NB4 (cell line): ENCODE measurements around the gene SOX12.

Source experiments
- CTCF ChIP-seq: IDR thresholded peaks from one replicate; pipeline ENCODE4 v1.5.1; 2012; ENCODE audit warnings: low read depth, low read length
- MAX ChIP-seq: IDR thresholded peaks from 2 replicates; pipeline ENCODE4 v1.6.1; 2011; ENCODE audit warnings: low read depth, low read length
- MYC ChIP-seq: IDR thresholded peaks from 2 replicates; pipeline ENCODE4 v1.6.1; 2011; ENCODE audit warnings: low read depth, low read length
- POLR2A ChIP-seq: IDR thresholded peaks from 2 replicates; pipeline ENCODE4 v1.6.1; 2011; ENCODE audit warnings: mild to moderate bottlenecking; ENCODE audit not compliant: insufficient read length; ENCODE audit errors: extremely low read depth

GRCh38 chr20:297098-297924 lies 28.0 kb upstream of the SOX12 start, which contains the start of gene ZCCHC3:
- TF ChIP-seq CTCF (no peak), POLR2A (peak; percentile 65), MYC (peak; percentile 91), MAX (peak; percentile 84)
